Renal cortex interstitium (tissue), 11 donors: ENCODE data around the gene NPHP3. TPM values are rescaled to one million over a fixed set of nuclear protein-coding genes. Genes with fewer than 3 reads are reported as not detected.
A peak's percentile ranks its signal among the peaks of the same experiment; 100 is the strongest.
"Not testable (repeated sequence)": the region's sequence is repeated elsewhere in the genome, so short reads cannot be mapped to it uniquely, and the experiment has no call there.

ENCODE experiments used
- DNase-seq, 11 donors: peaks; one replicate each; pipeline ENCODE4 v3.0.0-alpha.2; 2013; ENCODE audit warnings: low read depth in 9 of 11, low spot score in 4 of 11; ENCODE audit errors: extremely low read depth in 1 of 11
- polyA plus RNA-seq, 3 donors: library from polyadenylated mRNA; unstranded; fragments of 120-200 nt; gene quantifications; one replicate each; pipeline ENCODE4 v1.2.1, GENCODE V29; 2013; ENCODE audit not compliant: insufficient read length in 3 of 3

Gene NPHP3
- polyA plus RNA-seq, 3 donors, result 43.0 to 76.5 (median 53.7) TPM

DNA sequence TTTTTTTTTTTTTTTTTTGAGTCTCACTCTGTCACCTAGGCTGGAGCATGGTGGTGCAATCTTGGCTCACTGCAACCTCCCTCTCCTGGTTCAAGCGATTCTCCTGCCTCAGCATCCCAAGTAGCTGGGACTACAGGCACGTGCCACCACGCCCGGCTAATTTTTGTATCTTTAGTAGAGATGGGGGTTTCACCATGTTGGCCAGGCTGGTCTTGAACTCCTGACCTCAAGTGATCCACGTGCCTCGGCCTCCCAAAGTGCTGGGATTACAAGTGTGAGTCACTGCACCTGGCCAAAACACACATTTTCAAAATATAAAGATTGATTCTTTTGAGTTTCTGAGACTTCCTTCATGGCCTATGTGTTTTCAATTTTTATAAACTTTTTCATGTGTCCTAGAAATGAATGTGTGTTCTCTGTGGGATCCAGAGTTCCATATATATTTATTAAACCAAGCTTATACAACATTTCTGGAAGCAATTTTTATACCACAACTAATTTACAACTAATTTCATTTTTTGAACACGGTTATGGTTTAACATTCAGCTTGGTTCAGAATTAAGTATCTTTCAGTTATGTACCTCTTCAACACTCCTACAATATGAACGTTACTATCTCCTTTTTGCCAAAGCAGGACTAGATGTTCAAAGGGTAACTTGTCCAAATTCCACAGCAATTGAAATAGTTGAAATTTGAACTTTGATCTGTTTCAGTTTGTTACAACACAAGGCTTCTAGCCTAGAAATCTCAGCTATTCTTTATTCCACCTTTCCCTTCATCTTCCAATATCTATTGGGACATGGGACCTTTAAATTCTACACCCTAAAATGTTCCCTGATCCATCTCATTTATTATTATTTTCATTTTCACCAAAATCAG, 64.1 kb downstream of the NPHP3 start:
- no peak for DNase-seq

DNA sequence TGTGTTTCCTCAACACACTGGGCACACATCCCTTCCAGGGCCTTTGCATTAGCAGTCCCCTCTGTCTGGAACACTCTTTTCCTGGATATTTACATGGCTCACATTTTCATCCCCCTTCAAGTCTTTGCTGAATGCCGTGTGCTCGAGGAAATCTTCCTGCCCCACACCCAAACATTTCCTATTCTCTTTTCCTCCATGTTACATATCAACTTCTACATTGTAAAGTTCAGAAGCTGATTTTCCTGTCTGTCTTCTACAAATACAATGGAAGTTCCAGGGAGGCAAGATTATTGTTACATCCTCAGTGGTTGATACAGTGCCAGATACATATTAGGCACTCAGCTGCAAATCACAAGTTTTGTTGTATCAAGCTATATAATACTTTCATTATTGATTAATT, 66.7 kb downstream of the NPHP3 start:
- DNase-seq, result no peak

DNA sequence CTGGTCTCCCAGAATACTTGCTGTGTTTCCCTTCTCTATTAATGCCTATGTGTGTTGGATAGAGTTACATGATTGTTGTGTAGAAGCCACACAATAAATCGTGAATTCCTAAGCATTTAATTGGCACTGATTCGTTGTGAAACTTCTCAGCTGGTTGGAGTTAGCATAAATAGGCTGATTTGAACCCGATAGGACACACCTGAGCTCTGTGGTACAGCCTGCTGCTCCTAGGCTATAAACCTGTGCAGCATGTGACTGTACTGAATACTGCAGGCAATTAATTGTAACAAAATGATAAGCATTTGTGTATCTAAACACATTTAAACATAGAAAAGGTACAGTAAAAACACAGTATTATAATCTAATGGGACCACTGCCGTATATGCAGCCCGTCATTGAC, 67.5 kb downstream of the NPHP3 start:
- no peak for DNase-seq

DNA sequence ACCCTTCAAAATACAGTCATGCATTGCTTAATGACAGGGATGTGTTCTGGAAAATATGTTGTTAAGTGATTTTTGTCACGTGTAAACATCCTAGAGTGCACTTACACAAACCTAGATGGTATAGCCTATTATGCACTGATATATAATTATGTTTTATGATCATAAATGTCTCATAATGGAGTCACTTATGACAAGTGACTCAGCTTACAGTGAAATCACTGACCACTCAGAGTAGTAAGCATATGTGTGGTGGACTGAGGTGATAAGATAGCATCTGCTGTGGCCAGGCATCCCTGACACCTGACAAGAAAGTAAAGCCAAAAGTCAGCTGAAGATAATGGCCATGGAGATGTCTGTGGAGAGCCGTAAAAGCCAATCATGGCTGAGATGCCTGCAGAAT, 68.0 kb downstream of the NPHP3 start:
- DNase-seq, result no peak

DNA sequence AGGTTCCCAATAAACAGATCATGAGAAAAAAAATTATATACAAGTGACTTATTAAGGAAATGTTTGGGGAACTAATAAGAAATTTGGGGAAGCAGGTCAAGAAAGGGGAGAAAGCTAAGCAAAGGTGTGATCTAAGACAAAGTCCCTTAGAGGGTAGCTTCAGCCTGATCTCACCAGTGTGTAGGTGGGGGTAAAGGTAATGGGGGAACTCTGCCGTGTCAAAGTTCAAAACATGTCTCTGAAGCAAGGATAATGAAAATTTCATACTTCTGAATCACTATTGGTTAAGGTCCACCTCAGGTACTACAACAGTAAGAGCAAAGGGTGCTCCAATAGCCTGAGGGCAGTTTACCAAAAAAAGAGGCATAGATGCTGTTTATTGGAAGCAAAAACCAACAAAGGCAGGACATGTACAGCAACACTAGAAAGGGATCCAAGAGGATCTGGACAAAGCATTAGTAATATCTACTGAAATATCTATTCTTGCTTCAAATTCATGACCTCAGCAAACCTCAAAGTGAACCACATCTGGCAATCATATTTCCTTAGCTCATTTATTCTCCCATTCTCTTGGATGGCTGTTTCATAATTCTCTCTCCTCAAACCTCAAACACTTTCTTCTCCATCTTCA, 69.5 kb downstream of the NPHP3 start:
- no peak for DNase-seq

DNA sequence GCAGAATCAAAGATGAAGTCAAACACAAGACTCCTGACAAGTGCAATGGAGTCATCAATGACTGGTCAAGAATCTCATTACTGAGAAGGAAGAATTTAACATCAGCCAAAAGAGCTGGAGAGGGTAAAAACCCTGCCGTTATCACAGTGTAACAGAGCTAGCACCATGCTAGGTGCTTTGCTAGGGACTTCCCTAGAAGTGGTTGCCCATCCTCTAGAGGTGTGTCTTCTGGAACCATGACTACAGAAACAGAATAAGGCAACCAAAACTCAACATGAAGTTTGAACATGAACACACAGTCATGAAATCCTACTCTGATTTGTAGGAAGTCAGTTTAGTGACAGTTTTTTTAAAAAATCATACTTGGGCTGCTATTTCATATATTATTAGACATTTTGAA, 72.1 kb downstream of the NPHP3 start:
- no peak for DNase-seq

DNA sequence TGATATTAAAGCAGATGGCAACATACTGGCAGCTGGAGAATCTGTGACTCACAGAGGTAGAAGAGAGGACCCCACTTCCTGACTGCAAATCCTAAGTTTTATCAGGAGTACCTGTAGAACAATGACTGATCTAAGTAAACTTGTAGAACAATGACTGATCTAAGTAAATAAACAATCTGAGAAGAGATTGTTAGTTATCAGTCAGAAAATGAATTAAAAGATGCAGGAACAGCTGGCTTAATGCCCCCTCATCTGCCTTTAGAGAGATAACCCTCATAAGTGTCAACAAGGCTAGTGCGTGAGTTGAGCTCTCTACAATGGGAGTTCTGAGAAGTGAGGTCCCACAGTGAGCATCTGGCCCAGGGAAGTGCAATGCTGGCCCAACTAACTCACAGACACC, 77.2 kb downstream of the NPHP3 start:
- no peak for DNase-seq

DNA sequence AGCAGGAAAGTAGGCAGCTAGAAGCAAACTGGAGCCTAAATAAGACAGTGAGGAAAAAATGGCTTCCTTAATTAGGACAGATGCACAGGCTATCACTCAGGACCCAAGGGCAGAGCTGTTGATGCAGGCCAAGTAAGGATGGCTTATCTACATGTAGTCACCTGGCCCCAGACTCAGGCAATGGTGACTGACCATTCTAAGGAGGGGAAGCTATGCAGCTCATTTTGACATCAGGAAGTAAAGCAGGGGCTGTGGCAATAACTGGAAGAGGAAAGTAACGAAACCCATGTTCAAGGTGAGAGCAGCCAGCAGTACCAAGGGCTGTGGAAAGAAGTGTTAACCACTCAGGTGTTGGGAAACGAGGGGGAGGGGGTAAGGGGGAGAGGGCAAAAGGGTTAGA, 78.8 kb downstream of the NPHP3 start:
- no peak for DNase-seq

DNA sequence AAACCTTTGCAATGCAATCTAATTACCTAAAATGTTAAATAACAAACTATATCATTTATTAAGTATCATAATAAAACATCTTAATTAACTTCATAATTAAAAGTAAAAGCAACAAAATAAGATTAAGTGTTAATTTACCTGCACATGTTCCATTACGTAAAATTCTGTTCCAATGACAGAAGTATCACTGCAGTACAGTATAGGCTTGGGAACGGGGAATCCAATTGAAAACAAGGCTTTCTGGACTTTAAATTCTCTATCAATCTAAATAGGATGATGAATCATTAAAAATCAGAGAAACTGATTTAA, 79.7 kb downstream of the NPHP3 start:
- DNase-seq, result no peak

DNA sequence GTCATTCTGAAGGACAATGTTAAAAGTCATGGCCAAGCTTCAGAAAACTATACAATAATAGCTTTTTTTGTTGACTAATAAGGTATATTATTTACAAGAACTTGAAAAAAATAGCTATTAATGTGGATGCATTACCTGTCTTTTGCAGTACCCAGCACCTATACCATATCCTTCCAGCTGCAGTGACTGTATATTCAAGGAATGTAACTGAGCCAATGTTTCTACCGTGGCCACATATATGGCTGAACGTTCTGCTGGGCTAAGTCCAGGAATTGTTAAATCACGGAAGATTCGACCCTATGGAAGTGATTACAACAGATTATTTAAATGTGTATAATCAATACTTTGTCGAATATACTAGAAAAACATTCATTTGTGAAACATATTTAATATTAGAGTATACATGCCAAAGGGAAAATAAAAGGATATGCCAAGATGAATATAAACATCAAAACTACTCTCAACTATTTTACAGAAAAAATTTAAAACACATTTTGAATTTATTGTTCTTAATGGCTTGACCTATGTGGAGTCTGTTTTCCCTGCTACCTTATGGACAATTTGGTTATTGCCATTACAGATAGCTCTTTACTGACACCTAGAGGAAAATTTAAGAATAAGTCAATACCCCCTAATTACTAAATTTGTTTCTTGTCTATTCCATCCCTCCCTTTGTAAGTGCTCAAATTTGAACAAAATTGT, 80.2 kb downstream of the NPHP3 start:
- DNase-seq, result peak in 2 of 11 donors; percentile 12 to 21

DNA sequence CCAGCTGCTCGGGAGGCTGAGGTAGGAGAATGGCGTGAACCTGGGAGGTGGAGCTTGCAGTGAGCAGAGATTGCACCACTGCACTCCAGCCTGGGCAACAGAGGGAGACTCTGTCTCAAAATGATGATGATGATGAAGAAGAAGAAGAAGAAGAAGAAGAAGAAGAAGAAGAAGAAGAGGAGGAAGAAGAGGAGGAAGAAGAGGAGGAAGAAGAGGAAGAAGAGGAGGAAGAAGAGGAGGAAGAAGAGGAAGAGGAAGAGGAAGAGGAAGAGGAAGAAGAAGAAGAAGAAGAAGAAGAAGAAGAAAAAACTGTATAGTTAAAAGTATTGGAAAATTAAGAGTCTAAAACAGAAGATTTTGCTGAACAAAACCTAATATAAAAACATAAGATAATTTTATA, 80.8 kb downstream of the NPHP3 start:
- not testable (repeated sequence) for DNase-seq

DNA sequence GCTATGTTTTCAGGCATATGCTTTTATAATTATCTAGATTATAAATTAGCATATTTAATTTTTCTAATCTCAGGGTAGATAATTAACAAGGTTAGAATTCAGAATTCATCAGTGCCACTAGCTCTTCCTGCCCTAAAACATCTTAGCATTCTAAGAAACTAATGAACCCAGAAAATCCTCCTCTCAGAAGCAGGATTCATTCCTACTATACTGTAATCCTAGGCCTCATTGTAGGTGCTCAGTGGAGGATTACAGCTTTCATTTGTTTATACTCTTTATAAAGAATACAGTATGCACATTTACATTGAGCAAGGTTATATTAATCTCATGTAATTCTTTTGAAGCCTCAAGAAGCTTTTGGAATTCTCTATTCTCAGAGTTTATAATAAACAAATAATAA, 83.5 kb downstream of the NPHP3 start:
- no peak for DNase-seq

DNA sequence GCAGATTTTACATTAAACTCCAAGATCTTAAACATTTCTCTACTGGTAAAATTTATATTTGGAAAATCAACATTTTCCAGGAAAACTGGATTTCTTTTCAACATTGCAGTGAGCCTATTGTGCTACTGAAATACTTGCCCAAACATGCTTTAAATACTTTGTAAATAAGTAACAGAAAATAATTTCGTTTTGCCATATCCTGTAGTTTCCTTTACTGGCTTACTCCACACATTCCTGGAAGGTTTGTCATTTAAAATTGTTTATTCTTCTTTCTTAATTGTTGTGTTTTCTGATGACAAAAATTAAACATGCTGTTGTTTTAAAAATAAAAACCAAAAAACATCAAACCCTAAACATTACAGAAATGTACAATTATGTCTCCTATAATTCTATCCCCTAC, 84.6 kb downstream of the NPHP3 start:
- no peak for DNase-seq

DNA sequence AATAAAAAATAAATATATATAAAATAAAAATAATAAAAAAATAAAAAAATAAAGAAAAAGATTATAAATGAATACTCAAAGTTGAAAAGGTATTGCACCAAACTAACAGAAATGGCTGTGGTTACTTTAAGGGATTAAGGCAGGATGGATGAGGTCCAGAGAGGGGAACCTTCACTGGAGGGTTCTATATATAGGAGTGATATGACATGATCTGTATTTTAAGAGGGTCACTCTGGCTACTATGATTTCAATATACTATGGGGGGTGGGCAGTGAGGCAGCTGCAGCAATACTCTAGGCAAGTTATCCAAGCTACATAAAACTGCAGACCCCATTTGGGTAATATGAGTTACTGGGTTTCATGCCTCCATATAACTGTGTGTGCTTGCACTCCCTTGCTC, 87.2 kb downstream of the NPHP3 start:
- no peak for DNase-seq

Other genes starting within 250 kb of the NPHP3 start
- 1 to 10 TPM; 1.1 to 2.2 (median 2.1) TPM for gene ACKR4, start 125.1 kb downstream of the NPHP3 start, polyA plus RNA-seq
- gene ACAD11, start 62.6 kb downstream of the NPHP3 start, polyA plus RNA-seq, result 10 to 100 TPM; 38.6 to 51.0 (median 49.2) TPM
- 10 to 100 TPM; 60.8 to 81.8 (median 77.5) TPM for gene UBA5, start 62.1 kb downstream of the NPHP3 start, polyA plus RNA-seq